22Rv1 (cell line): Measurements from ENCODE around the gene KIRREL1.

Experiments
- CTCF ChIP-seq: fragments of 450-650 bp; IDR thresholded peaks from 2 replicates; pipeline ENCODE4 v1.5.1; 2017; ENCODE audit warnings: mild to moderate bottlenecking
- ZFX ChIP-seq: fragments of 450-650 bp; IDR thresholded peaks from 2 replicates; pipeline ENCODE4 v1.6.1; 2017; ENCODE audit warnings: antibody characterized with exemption, borderline replicate concordance

GRCh38 chr1:157948312-157949073, 45.0 kb upstream of the KIRREL1 start:
- TF ChIP-seq CTCF (peak; percentile 62), ZFX (no peak)
